DOHH2 (cell line): Measurements from ENCODE around the gene MYL11.
A peak's percentile ranks its signal among the peaks of the same experiment; 100 is the strongest.

Experiments used
- H3F3A ChIP-seq: fragments of 200-600 bp; sonication (generic), shearing (Covaris generic); 2 replicates; pipeline ENCODE4 v1.6.0; 2016; ENCODE audit warnings: antibody characterized with exemption, mild to moderate bottlenecking; ENCODE audit not compliant: control insufficient read depth, insufficient read depth
- H3K27ac ChIP-seq: fragments of 200-600 bp; sonication (generic); 2 replicates; pipeline ENCODE4 v1.5.1; 2014; ENCODE audit warnings: low read depth, mild to moderate bottlenecking, low read length, moderate library complexity
- H3K27me3 ChIP-seq: fragments of 200-600 bp; sonication (generic); 2 replicates; pipeline ENCODE4 v1.6.1; 2014; ENCODE audit warnings: mild to moderate bottlenecking, low read length, mixed read lengths; ENCODE audit not compliant: control insufficient read depth
- H3K36me3 ChIP-seq: fragments of 200-600 bp; sonication (generic); 2 replicates; pipeline ENCODE4 v1.6.1; 2014; ENCODE audit warnings: mild to moderate bottlenecking, low read length, moderate library complexity, mixed read lengths; ENCODE audit not compliant: control insufficient read depth
- H3K4me1 ChIP-seq: fragments of 200-600 bp; sonication (generic); 2 replicates; pipeline ENCODE4 v1.6.1; 2014; ENCODE audit warnings: mild to moderate bottlenecking, low read length, mixed read lengths; ENCODE audit not compliant: control insufficient read depth
- H3K4me2 ChIP-seq: fragments of 200-600 bp; sonication (generic); 2 replicates; pipeline ENCODE4 v1.6.0; 2014; ENCODE audit warnings: mild to moderate bottlenecking, low read length, moderate library complexity
- H3K4me3 ChIP-seq: fragments of 200-600 bp; sonication (generic); 2 replicates; pipeline ENCODE4 v1.5.1; 2014; ENCODE audit warnings: mild to moderate bottlenecking, low read length, mixed read lengths
- H3K79me2 ChIP-seq: fragments of 200-600 bp; sonication (generic); 2 replicates; pipeline ENCODE4 v1.6.1; 2014; ENCODE audit warnings: mild to moderate bottlenecking, low read length, mixed read lengths; ENCODE audit not compliant: control insufficient read depth
- H3K9me2 ChIP-seq: fragments of 200-600 bp; sonication (generic); replicated peaks from 2 replicates; pipeline ENCODE4 v1.6.1; 2014; ENCODE audit warnings: mild to moderate bottlenecking, low read length, mixed read lengths; ENCODE audit not compliant: control insufficient read depth
- H3K9me3 ChIP-seq: fragments of 200-600 bp; sonication (generic); 2 replicates; pipeline ENCODE4 v1.6.1; 2014; ENCODE audit warnings: antibody characterized with exemption, low read length, mixed read lengths; ENCODE audit not compliant: control insufficient read depth, insufficient read depth
- H4K20me1 ChIP-seq: fragments of 200-600 bp; sonication (generic); 2 replicates; pipeline ENCODE4 v1.6.0; 2014; ENCODE audit warnings: low read depth, mild to moderate bottlenecking, antibody characterized with exemption, low read length, moderate library complexity; ENCODE audit not compliant: control insufficient read depth, insufficient read depth
- EZH2phosphoT487 ChIP-seq: fragments of 200-600 bp; sonication (generic); IDR thresholded peaks from 2 replicates; pipeline ENCODE4 v1.6.1; 2017; ENCODE audit warnings: borderline replicate concordance, mild to moderate bottlenecking, antibody characterized with exemption, low read length, moderate library complexity, mixed read lengths
- TF ChIP-seq, protein P1 (sequence below): fragments of 200-600 bp; sonication (generic); IDR thresholded peaks from one replicate; pipeline ENCODE4 v1.5.1; 2014; ENCODE audit warnings: antibody characterized with exemption, mild to moderate bottlenecking, low read depth, low read length; ENCODE audit not compliant: poor library complexity, severe bottlenecking

Gene MYL11

DNA sequence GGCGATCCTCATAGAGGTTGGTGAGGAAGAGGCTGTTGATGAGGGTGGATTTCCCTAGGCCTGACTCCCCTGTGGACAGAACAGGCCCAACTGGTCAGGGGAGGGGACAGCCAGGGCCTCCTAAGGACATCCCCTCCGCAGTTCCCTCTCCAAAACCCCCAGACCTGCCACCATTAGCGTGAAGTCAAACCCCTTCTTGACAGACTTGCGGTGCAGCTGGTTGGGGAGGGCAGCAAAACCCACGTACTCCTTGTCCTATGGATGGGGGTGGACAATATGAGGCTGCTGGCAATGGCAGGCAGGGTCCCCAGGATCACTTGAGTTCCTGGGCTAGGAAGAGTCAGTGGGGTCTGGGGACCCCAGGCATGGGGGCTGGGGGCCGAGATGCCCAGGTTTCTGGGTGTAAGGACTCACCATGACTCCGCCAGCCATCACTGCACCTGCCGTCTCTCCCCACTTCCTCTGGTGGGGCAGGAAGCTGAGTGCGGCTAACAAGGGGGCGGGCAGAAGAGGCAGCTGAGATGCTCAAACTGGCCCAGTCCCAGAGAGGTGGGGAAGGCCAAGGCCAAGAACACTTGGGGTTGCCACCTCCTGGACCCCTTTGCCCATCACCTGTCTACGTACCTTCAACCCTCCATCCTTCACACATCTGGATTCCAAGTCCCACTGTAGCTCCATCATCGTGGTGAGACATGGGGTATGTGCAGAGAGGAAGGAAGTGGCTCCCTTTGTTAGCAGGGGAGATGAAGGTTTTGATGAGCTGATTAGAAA is 7.7 kb downstream of the MYL11 start, which contains the start of gene SEPTIN1:
SEPTIN1 (minus strand) TSS at position 451 of the 771 bp plus-strand sequence; CDS start at position 432, 19 bp downstream.
- Histone ChIP-seq H3K4me2 (peak within 1 kb of the TSS; percentile 99), H4K20me1 (no peaks in the 10 kb centered on the region), H3K4me3 (peak within 1 kb of the TSS; percentile 84), H3K36me3 (peaks cover 33% of the 10 kb centered on the region), H3K27ac (peak within 1 kb of the TSS; percentile 80), H3K27me3 (no peaks in the 10 kb centered on the region), H3F3A (peaks cover 17% of the 10 kb centered on the region), H3K79me2 (peaks cover 40% of the 10 kb centered on the region), H3K9me3 (no peaks in the 10 kb centered on the region), H3K4me1 (peaks cover 61% of the 10 kb centered on the region), H3K9me2 (no peaks in the 10 kb centered on the region)
- TF ChIP-seq EZH2phosphoT487, result no peak
- TF ChIP-seq, protein P1, sequence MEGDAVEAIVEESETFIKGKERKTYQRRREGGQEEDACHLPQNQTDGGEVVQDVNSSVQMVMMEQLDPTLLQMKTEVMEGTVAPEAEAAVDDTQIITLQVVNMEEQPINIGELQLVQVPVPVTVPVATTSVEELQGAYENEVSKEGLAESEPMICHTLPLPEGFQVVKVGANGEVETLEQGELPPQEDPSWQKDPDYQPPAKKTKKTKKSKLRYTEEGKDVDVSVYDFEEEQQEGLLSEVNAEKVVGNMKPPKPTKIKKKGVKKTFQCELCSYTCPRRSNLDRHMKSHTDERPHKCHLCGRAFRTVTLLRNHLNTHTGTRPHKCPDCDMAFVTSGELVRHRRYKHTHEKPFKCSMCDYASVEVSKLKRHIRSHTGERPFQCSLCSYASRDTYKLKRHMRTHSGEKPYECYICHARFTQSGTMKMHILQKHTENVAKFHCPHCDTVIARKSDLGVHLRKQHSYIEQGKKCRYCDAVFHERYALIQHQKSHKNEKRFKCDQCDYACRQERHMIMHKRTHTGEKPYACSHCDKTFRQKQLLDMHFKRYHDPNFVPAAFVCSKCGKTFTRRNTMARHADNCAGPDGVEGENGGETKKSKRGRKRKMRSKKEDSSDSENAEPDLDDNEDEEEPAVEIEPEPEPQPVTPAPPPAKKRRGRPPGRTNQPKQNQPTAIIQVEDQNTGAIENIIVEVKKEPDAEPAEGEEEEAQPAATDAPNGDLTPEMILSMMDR, result no peak

GRCh38 chr16:30383521-30383920 is 8.9 kb downstream of the MYL11 start:
- TF ChIP-seq, protein P1, result no peak
- no peak for TF ChIP-seq EZH2phosphoT487
- peak overlapping the region; percentile 84 for H3K4me3 ChIP-seq
- no peaks in the 10 kb centered on the region for H3K9me2 ChIP-seq
- H3K4me1 ChIP-seq, result peaks cover 55% of the 10 kb centered on the region
- H3K79me2 ChIP-seq, result peaks cover 37% of the 10 kb centered on the region
- H3K4me2 ChIP-seq, result peak overlapping the region; percentile 99
- H3F3A ChIP-seq, result peaks cover 13% of the 10 kb centered on the region
- H4K20me1 ChIP-seq, result no peaks in the 10 kb centered on the region
- H3K27me3 ChIP-seq, result no peaks in the 10 kb centered on the region
- peaks cover 29% of the 10 kb centered on the region for H3K36me3 ChIP-seq
- H3K27ac ChIP-seq, result peak overlapping the region; percentile 80
- no peaks in the 10 kb centered on the region for H3K9me3 ChIP-seq

DNA sequence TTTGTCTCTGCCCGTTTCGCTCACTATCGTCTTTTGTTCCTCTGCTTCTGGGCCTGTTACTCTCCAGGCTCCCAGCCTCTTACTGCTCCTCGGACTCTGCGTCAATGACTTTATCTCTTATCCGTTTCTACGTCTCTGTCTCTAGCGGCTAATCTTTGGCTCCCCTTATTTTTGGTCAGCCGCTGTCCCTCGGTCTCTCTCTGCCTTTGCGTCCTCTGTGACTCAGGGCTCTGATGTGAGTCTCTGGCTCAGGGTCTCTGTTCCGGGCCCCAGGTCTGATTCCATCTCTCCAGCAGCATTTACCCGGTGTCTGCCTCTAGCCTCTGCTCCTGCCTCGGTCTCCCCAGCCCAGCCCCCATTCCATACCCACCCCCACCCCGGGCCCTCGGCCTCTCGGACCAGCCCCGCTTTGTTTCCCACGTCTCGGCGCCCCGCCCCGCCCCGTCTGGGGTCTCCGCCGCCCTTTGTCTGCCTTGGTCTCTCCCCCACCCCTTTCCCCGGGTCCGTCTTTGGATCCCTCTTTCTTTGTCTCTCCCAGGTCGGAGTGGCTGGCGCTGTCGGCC is 20.1 kb downstream of the MYL11 start:
- TF ChIP-seq EZH2phosphoT487, result no peak
- TF ChIP-seq, protein P1, result no peak
- peaks cover 3% of the 10 kb centered on the region; the same call in 1 of the 2 replicates for H4K20me1 ChIP-seq
- peak overlapping the region; percentile 97 for H3K4me2 ChIP-seq
- H3K27ac ChIP-seq, result peak overlapping the region; percentile 45
- peaks cover 37% of the 10 kb centered on the region for H3K4me1 ChIP-seq
- H3K27me3 ChIP-seq, result no peaks in the 10 kb centered on the region
- no peaks in the 10 kb centered on the region for H3K9me2 ChIP-seq
- peaks cover 30% of the 10 kb centered on the region for H3K36me3 ChIP-seq
- H3K79me2 ChIP-seq, result peaks cover 28% of the 10 kb centered on the region
- peaks cover 5% of the 10 kb centered on the region for H3F3A ChIP-seq
- no peaks in the 10 kb centered on the region for H3K9me3 ChIP-seq
- H3K4me3 ChIP-seq, result peak overlapping the region; percentile 99
